Suprapubic skin (tissue), 4 donors: ENCODE measurements around the gene PRPSAP1.

Experiments used
- CTCF ChIP-seq, 2 donors: fragments of 200-600 bp in 1 of 2; fragments of 450-650 bp in 1 of 2; sonication (generic) in 1 of 2; IDR thresholded peaks; one replicate each; pipeline ENCODE4 v1.5.1; 2016 to 2019; ENCODE audit warnings: antibody characterized with exemption in 2 of 2, mild to moderate bottlenecking in 1 of 2, moderate library complexity in 1 of 2
- EP300 ChIP-seq: sonication (generic); formaldehyde crosslinking; IDR thresholded peaks from one replicate; pipeline ENCODE4 v1.6.1; 2017; ENCODE audit warnings: antibody characterized with exemption
- POLR2A ChIP-seq, 2 donors: fragments of 450-650 bp; IDR thresholded peaks; one replicate each; pipeline ENCODE4 v1.6.1; 2017; ENCODE audit warnings: antibody characterized with exemption in 2 of 2, mild to moderate bottlenecking in 2 of 2, moderate library complexity in 2 of 2
- POLR2AphosphoS5 ChIP-seq, 3 donors: sonication (generic); formaldehyde crosslinking; IDR thresholded peaks; one replicate each; pipeline ENCODE4 v1.6.1; 2017; ENCODE audit warnings: antibody characterized with exemption in 3 of 3

GRCh38 chr17:76272541-76273444 lies 80.9 kb downstream of the PRPSAP1 start:
- TF ChIP-seq CTCF (IDR thresholded peaks at IDR 0.05) (no peak), POLR2A (IDR thresholded peaks at IDR 0.05) (no peak), POLR2AphosphoS5 (IDR thresholded peaks at IDR 0.05) (no peak), EP300 (no peak)
